OCI-LY7 (cell line): ENCODE results near the gene B3GAT1. TPM values are rescaled to one million over a fixed set of nuclear protein-coding genes. Genes with fewer than 3 reads are reported as not detected.

Source experiments
- BruUV-seq: library from RNA; stranded (reverse); fragments of 400-500 nt; replicated peaks from 2 replicates; lab custom pipeline; 2021; lab: Mats Ljungman, UMichigan
- CTCF ChIA-PET: fragments of 300-600 bp; sonication (Branson Sonifier 250); formaldehyde crosslinking; loops from one replicate; lab custom pipeline; 2022; ENCODE audit warnings: antibody characterized with exemption; ENCODE audit not compliant: unreplicated experiment; lab: Charles Lee
- POLR2A ChIA-PET: fragments of 300-600 bp; sonication (Branson Sonifier 250); formaldehyde crosslinking; loops from one replicate; lab custom pipeline; 2022; ENCODE audit warnings: antibody characterized with exemption; lab: Charles Lee
- DNase-seq: peaks from one replicate; pipeline ENCODE4 v3.0.0-alpha.2; 2015; ENCODE audit warnings: low spot score
- H2AFZ ChIP-seq: fragments of 200-600 bp; sonication (generic), shearing (Covaris generic); 2 replicates; pipeline ENCODE4 v1.6.1; 2014; ENCODE audit warnings: mild to moderate bottlenecking, antibody characterized with exemption, low read length, moderate library complexity
- H3K27ac ChIP-seq: fragments of 200-600 bp; sonication (generic); 2 replicates; pipeline ENCODE4 v1.5.1; 2014; ENCODE audit warnings: mixed run types, low read depth, mild to moderate bottlenecking, moderate library complexity, low read length, inconsistent platforms; ENCODE audit not compliant: poor library complexity, severe bottlenecking
- H3K36me3 ChIP-seq: fragments of 200-600 bp; sonication (generic); 2 replicates; pipeline ENCODE4 v1.6.1; 2014; ENCODE audit warnings: mild to moderate bottlenecking, antibody characterized with exemption, low read length, moderate library complexity, mixed read lengths; ENCODE audit not compliant: insufficient read depth
- H3K4me1 ChIP-seq: fragments of 200-600 bp; sonication (generic); 2 replicates; pipeline ENCODE4 v1.5.1; 2014; ENCODE audit warnings: mild to moderate bottlenecking, low read length; ENCODE audit not compliant: insufficient read depth, poor library complexity, severe bottlenecking
- H3K4me2 ChIP-seq: fragments of 200-600 bp; sonication (generic); 2 replicates; pipeline ENCODE4 v1.6.1; 2014; ENCODE audit warnings: mild to moderate bottlenecking, low read length
- H3K4me3 ChIP-seq: fragments of 200-600 bp; sonication (generic); 2 replicates; pipeline ENCODE4 v1.5.1; 2014; ENCODE audit warnings: mild to moderate bottlenecking, low read depth, low read length; ENCODE audit not compliant: poor library complexity, severe bottlenecking
- H3K79me2 ChIP-seq: fragments of 200-600 bp; sonication (generic); 2 replicates; pipeline ENCODE4 v1.6.1; 2016; ENCODE audit warnings: low read depth, mild to moderate bottlenecking, low read length, moderate library complexity, mixed read lengths; ENCODE audit not compliant: insufficient read depth
- H3K9me2 ChIP-seq: fragments of 200-600 bp; sonication (generic); 2 replicates; pipeline ENCODE4 v1.6.1; 2016; ENCODE audit warnings: mild to moderate bottlenecking, low read length, mixed read lengths; ENCODE audit not compliant: insufficient read depth
- H3K9me3 ChIP-seq: fragments of 200-600 bp; sonication (generic); 2 replicates; pipeline ENCODE4 v1.6.1; 2014; ENCODE audit warnings: mild to moderate bottlenecking, mixed run types, low read length, mixed read lengths
- H4K20me1 ChIP-seq: fragments of 200-600 bp; sonication (generic); 2 replicates; pipeline ENCODE4 v1.6.1; 2014; ENCODE audit warnings: mild to moderate bottlenecking, antibody characterized with exemption, low read length, moderate library complexity, mixed read lengths; ENCODE audit not compliant: insufficient read depth
- CTCF ChIP-seq: fragments of 200-600 bp; sonication (generic); conservative IDR thresholded peaks from 2 replicates; pipeline ENCODE4 v1.5.1; 2014; ENCODE audit warnings: mild to moderate bottlenecking, antibody characterized with exemption, low read length, moderate library complexity, mixed read lengths
- EZH2phosphoT487 ChIP-seq: fragments of 200-600 bp; sonication (generic); IDR thresholded peaks from 2 replicates; pipeline ENCODE4 v1.6.1; 2018; ENCODE audit warnings: low read depth, borderline replicate concordance, mild to moderate bottlenecking, mixed run types, antibody characterized with exemption, low read length, moderate library complexity, mixed read lengths
- intact Hi-C: fragments of 100-400 bp; cut with micrococcal nuclease; formaldehyde crosslinking; loops from one replicate; pipeline ENCODE4 v1.10.0; 2022; ENCODE audit not compliant: unreplicated experiment
- total RNA-seq, 2 experiments: library from RNA; depleted of rRNA in 1 of 2; stranded (reverse); fragments of >200 nt in 1 of 2; shearing (Covaris generic) in 1 of 2; gene quantifications; 2 replicates each; pipeline ENCODE4 v1.2.3, GENCODE V29; 2014 to 2022

Gene B3GAT1
- total RNA-seq, 2 experiments from 2014 or later, result not detected

GRCh38 chr11:134401825-134402809, 9.9 kb downstream of the B3GAT1 start:
- Histone ChIP-seq H3K79me2 (no peaks in the 10 kb centered on the region), H3K4me3 (no peak overlapping the region), H3K4me2 (no peak overlapping the region), H3K36me3 (no peaks in the 10 kb centered on the region), H3K4me1 (no peaks in the 10 kb centered on the region), H3K9me3 (no peaks in the 10 kb centered on the region), H3K9me2 (no peaks in the 10 kb centered on the region), H3K27ac (no peak overlapping the region), H2AFZ (no peak overlapping the region), H4K20me1 (no peaks in the 10 kb centered on the region)
- DNase-seq, result no peak
- BruUV-seq, result no TSS peak
- TF ChIP-seq CTCF (no peak), EZH2phosphoT487 (no peak)
- intact Hi-C loops, result no loop called here
- CTCF ChIA-PET, result no interaction called here
- POLR2A ChIA-PET, result no interaction called here

- Histone ChIP-seq H3K79me2 (no peaks in the 10 kb centered on the region), H2AFZ (no peak overlapping the region), H3K4me3 (no peak overlapping the region), H4K20me1 (no peaks in the 10 kb centered on the region), H3K9me3 (no peaks in the 10 kb centered on the region), H3K9me2 (no peaks in the 10 kb centered on the region), H3K36me3 (no peaks in the 10 kb centered on the region), H3K27ac (no peak overlapping the region), H3K4me2 (no peak overlapping the region), H3K4me1 (no peaks in the 10 kb centered on the region)
- CTCF ChIA-PET, result no interaction called here
- intact Hi-C loops, result no loop called here
- POLR2A ChIA-PET, result no interaction called here
- BruUV-seq, result no TSS peak
- TF ChIP-seq EZH2phosphoT487 (no peak), CTCF (no peak)
- no peak for DNase-seq
Observed at GRCh38 chr11:134399996-134400395, 12.0 kb downstream of the B3GAT1 start.

DNA sequence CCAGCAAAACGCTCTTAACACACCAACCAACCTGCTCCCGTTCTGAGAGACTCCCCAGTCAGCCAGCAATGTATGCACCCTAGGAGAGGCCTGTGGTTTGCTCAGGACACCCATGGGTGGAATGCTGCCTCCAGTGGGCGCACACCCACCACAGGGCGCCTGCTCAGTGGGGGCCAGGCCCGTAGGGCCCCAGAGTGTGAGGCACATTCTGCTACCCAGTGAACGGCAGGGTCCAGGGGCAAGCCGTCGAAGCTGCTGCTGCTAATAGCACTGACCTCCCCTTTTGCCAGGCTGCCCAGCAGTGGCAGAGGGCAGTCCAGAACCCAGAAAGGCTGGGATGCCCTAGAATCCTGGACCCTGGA, 12.8 kb downstream of the B3GAT1 start:
- H3K9me2 ChIP-seq, result no peaks in the 10 kb centered on the region
- intact Hi-C loops, result no loop called here
- no peak for TF ChIP-seq CTCF
- no peak for TF ChIP-seq EZH2phosphoT487
- H3K27ac ChIP-seq, result no peak overlapping the region
- H3K4me1 ChIP-seq, result no peaks in the 10 kb centered on the region
- H3K4me3 ChIP-seq, result no peak overlapping the region
- H3K36me3 ChIP-seq, result no peaks in the 10 kb centered on the region
- no TSS peak for BruUV-seq
- ChIA-PET CTCF (no interaction called here), POLR2A (no interaction called here)
- DNase-seq, result no peak
- no peaks in the 10 kb centered on the region for H3K79me2 ChIP-seq
- H2AFZ ChIP-seq, result no peak overlapping the region
- no peaks in the 10 kb centered on the region for H4K20me1 ChIP-seq
- H3K9me3 ChIP-seq, result no peaks in the 10 kb centered on the region
- H3K4me2 ChIP-seq, result no peak overlapping the region
